Measurements from ENCODE around the gene WDR35.

DNA sequence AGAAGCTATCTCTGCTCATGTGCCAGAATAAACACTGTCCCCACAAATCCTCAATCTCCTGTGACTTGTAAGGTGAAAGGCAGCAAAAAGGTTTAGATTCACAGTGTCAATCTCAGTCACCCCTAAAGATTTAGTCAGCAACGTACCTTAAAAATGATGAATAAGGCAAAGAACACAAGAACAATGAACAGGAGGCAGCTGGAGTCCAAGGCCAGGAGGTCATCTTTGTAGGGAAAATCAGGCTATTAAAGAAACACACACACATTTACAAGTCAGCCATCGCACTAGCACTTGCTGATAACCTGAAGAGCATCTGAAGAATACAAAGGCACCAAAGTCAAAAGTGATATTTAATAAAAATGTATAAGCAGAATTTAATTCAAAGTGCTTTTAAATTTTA lies 44.9 kb upstream of the WDR35 start:
- no peak for TF ChIP-seq ELF4 (IDR thresholded peaks at IDR 0.05)
- no peak for TF ChIP-seq SP1 (IDR thresholded peaks at IDR 0.05)
- TF ChIP-seq FOXM1 (IDR thresholded peaks at IDR 0.05; ENCODE audit: borderline replicate concordance), result no peak
